A673 (cell line): ENCODE results near the gene COG2. TPM values are rescaled to one million over a fixed set of nuclear protein-coding genes. Genes with fewer than 3 reads are reported as not detected.
"Not testable (repeated sequence)": the region's sequence is repeated elsewhere in the genome, so short reads cannot be mapped to it uniquely, and the experiment has no call there.

Source experiments
- BruUV-seq: library from RNA; stranded (reverse); fragments of 400-500 nt; replicated peaks from 2 replicates; lab custom pipeline; 2021; lab: Mats Ljungman, UMichigan
- CTCF ChIA-PET: fragments of 300-600 bp; sonication (Branson Sonifier 250); formaldehyde crosslinking; loops from one replicate; lab custom pipeline; 2022; ENCODE audit warnings: antibody characterized with exemption; lab: Charles Lee
- POLR2A ChIA-PET: fragments of 300-600 bp; sonication (Branson Sonifier 250); formaldehyde crosslinking; loops from one replicate; lab custom pipeline; 2022; ENCODE audit warnings: antibody characterized with exemption; ENCODE audit not compliant: low non-redundant PET; lab: Charles Lee
- DNase-seq: peaks from one replicate; pipeline ENCODE4 v3.0.0-alpha.2; 2015; ENCODE audit warnings: low spot score
- H3K27ac ChIP-seq: fragments of 200-600 bp; sonication (generic); 2 replicates; pipeline ENCODE4 v1.5.1; 2016; ENCODE audit warnings: mixed run types, low read depth, mild to moderate bottlenecking, mixed read lengths, antibody characterized with exemption, low read length; ENCODE audit not compliant: poor library complexity, severe bottlenecking
- H3K27me3 ChIP-seq: fragments of 200-600 bp; sonication (generic); replicated peaks from 2 replicates; pipeline ENCODE4 v1.6.1; 2017; ENCODE audit warnings: mixed run types, low read depth, mild to moderate bottlenecking, mixed read lengths, antibody characterized with exemption, low read length; ENCODE audit not compliant: insufficient read depth, poor library complexity
- H3K36me3 ChIP-seq: fragments of 200-600 bp; sonication (generic); 2 replicates; pipeline ENCODE4 v1.6.1; 2016; ENCODE audit warnings: mixed run types, mild to moderate bottlenecking, mixed read lengths, antibody characterized with exemption, low read length; ENCODE audit not compliant: insufficient read depth, poor library complexity, severe bottlenecking
- H3K4me1 ChIP-seq: fragments of 200-600 bp; sonication (generic); 2 replicates; pipeline ENCODE4 v1.6.1; 2017; ENCODE audit warnings: mixed run types, mild to moderate bottlenecking, mixed read lengths, antibody characterized with exemption, low read length; ENCODE audit not compliant: insufficient read depth, poor library complexity, severe bottlenecking
- H3K4me3 ChIP-seq: fragments of 200-600 bp; sonication (generic); 2 replicates; pipeline ENCODE4 v1.5.1; 2016; ENCODE audit warnings: low read depth, mixed run types, mild to moderate bottlenecking, mixed read lengths, low read length; ENCODE audit not compliant: poor library complexity, severe bottlenecking
- H3K9me3 ChIP-seq: fragments of 200-600 bp; sonication (generic); 2 replicates; pipeline ENCODE4 v1.6.1; 2016; ENCODE audit warnings: mixed run types, low read depth, mild to moderate bottlenecking, mixed read lengths, antibody characterized with exemption, low read length; ENCODE audit not compliant: poor library complexity, severe bottlenecking
- EZH2 ChIP-seq: fragments of 200-600 bp; sonication (generic); IDR thresholded peaks from 2 replicates; pipeline ENCODE4 v1.6.1; 2017; ENCODE audit warnings: borderline replicate concordance, low read depth, mild to moderate bottlenecking, mixed read lengths, antibody characterized with exemption, low read length; ENCODE audit not compliant: poor library complexity, severe bottlenecking
- intact Hi-C: fragments of 100-400 bp; cut with micrococcal nuclease; formaldehyde crosslinking; loops from one replicate; pipeline ENCODE4 v1.10.0; 2022; ENCODE audit not compliant: unreplicated experiment
- total RNA-seq: library from RNA; stranded (reverse); gene quantifications from 2 replicates; pipeline ENCODE4 v1.2.3, GENCODE V29; 2021
- TF ChIP-seq, protein P1 (sequence below): fragments of 300-800, 200-600 bp; sonication (generic); conservative IDR thresholded peaks from 2 replicates; pipeline ENCODE4 v1.5.1; 2017; ENCODE audit warnings: low read depth, mild to moderate bottlenecking, antibody characterized with exemption, low read length, moderate library complexity, mixed read lengths

COG2 gene
- total RNA-seq, 1 experiment from 2014 or later: 20.3 TPM

DNA sequence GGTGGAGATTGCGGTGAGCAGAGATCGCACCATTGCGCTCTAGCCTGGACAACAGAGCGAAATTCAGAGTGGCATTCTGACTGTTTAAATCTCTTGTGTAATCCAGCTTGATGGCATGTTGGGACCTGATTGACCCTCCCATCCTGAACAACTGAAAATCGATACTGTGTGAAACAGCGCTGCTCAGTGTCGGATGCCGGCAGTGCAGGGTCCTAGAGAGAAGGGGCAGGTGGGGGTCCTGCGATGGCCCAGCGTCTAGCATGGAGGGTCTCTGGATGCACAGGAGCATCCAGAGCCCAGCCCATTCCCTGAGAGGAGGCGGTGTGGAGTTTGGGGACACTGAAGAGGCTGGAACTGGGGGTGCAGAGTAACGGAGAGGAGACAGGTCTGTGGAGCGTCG is 55.8 kb downstream of the COG2 start:
- no peaks in the 10 kb centered on the region for H3K9me3 ChIP-seq
- H3K27me3 ChIP-seq: no peaks in the 10 kb centered on the region
- intact Hi-C loops: no loop called here
- TF ChIP-seq, protein P1, sequence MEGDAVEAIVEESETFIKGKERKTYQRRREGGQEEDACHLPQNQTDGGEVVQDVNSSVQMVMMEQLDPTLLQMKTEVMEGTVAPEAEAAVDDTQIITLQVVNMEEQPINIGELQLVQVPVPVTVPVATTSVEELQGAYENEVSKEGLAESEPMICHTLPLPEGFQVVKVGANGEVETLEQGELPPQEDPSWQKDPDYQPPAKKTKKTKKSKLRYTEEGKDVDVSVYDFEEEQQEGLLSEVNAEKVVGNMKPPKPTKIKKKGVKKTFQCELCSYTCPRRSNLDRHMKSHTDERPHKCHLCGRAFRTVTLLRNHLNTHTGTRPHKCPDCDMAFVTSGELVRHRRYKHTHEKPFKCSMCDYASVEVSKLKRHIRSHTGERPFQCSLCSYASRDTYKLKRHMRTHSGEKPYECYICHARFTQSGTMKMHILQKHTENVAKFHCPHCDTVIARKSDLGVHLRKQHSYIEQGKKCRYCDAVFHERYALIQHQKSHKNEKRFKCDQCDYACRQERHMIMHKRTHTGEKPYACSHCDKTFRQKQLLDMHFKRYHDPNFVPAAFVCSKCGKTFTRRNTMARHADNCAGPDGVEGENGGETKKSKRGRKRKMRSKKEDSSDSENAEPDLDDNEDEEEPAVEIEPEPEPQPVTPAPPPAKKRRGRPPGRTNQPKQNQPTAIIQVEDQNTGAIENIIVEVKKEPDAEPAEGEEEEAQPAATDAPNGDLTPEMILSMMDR: peak; percentile 28; the same call in 1 of the 2 replicates
- no peak for TF ChIP-seq EZH2
- no peak overlapping the region for H3K4me3 ChIP-seq
- ChIA-PET POLR2A (no interaction called here), CTCF (no interaction called here)
- no peak for DNase-seq
- H3K36me3 ChIP-seq: no peaks in the 10 kb centered on the region
- H3K4me1 ChIP-seq: no peaks in the 10 kb centered on the region
- no peak overlapping the region for H3K27ac ChIP-seq
- BruUV-seq: no TSS peak

DNA sequence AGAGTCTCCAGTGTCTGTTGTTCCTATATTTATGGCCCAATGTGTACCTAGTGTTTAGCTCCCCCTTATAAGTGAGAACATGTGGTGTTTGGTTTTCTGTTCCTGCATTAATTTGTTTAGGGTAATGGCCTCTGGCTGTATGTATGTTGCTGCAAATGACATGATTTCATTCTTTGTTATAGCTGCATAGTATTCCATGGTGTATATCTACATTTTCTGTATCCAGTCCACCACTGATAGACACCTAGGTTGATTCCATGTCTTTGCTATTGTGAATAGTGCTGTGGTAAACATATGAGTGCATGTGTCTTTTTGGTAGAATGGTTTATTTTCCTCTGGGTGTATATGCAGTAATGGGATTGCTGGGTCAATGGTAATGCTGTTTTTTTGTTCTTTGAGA is 56.7 kb downstream of the COG2 start:
- POLR2A ChIA-PET, H3K4me1 ChIP-seq, intact Hi-C loops: not testable (repeated sequence)

DNA sequence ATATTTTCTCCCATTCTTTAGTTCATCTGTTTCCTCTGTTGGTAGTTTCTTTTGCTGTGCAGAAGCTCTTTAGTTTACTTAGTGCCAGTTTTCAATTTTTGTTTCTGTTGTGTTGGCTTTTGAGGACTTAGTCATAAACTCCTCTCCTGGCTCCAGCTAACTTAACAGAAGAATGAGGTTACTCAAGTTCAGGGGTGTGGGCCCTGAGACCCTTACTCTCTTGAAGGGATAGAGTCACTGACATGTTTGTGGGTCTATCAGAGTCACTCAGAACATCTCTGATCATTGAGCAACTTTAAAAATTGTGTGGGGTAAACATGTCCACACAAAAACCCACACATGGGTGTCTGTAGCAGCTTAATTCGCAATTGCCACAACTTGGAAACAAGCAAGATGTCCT is 57.4 kb downstream of the COG2 start:
- intact Hi-C loops: no loop called here
- no peak for DNase-seq
- POLR2A ChIA-PET: no interaction called here

More for the DNA sequence above, 56.7 kb downstream of the COG2 start:
- H3K36me3 ChIP-seq, DNase-seq, H3K27me3 ChIP-seq, H3K27ac ChIP-seq, CTCF ChIA-PET, H3K4me3 ChIP-seq, H3K9me3 ChIP-seq, BruUV-seq: not testable (repeated sequence)

DNA sequence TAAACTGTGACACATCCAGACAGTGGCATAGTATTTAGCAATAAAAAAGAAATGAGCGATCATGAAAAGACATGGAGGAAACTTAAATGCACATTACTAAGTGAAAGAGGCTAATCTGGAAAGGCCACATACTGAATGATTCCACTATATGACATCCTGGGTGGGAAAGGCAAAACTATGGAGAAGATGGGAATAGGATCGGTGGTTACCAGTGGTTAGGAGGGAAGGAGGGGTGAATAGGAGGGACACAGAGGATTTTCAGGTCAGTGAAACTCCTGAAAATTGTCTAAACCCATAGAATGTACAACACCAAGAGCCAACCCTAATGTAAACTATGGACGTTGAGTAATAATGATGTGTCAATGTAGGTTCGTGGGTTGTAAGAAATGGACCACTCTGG is 57.9 kb downstream of the COG2 start:
- Histone ChIP-seq H3K4me1 (no peaks in the 10 kb centered on the region), H3K27me3 (no peaks in the 10 kb centered on the region), H3K27ac (no peak overlapping the region), H3K36me3 (no peaks in the 10 kb centered on the region), H3K4me3 (no peak overlapping the region), H3K9me3 (no peaks in the 10 kb centered on the region)
- DNase-seq: no peak
- ChIA-PET POLR2A (no interaction called here), CTCF (no interaction called here)
- no peak for TF ChIP-seq EZH2
- TF ChIP-seq, protein P1: no peak
- intact Hi-C loops: no loop called here
- no TSS peak for BruUV-seq

More for the DNA sequence above, 57.4 kb downstream of the COG2 start:
- Histone ChIP-seq H3K36me3 (no peaks in the 10 kb centered on the region), H3K9me3 (no peaks in the 10 kb centered on the region), H3K4me3 (no peak overlapping the region), H3K27ac (no peak overlapping the region), H3K27me3 (no peaks in the 10 kb centered on the region), H3K4me1 (no peaks in the 10 kb centered on the region)
- BruUV-seq: no TSS peak
- CTCF ChIA-PET: no interaction called here
- TF ChIP-seq EZH2: no peak
- TF ChIP-seq, protein P1: no peak
